ENCODE data around the gene LAMTOR5.

Gene LAMTOR5

DNA sequence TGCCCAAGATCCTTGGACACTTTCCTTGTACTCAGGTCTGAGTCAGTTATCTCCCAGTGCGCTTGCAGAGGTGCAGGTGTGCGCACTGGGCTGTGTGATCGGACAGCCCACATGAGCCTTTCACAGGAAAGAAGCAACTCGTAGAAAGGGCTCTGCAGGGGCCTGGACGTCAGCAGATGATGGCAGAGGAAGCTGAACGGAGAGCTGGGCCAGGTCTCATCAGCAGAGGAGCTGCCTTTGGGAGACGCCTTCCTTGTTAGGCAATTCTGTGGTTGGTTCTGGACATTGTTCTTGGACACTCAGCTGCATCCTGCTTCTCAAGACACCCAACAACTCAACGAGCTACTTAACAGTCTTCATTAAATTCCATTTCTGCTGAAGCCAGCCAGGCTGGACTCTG lies 36.0 kb upstream of the LAMTOR5 start:
- TF ChIP-seq TEAD4 (IDR thresholded peaks at IDR 0.05) (no peak), YY1 (IDR thresholded peaks at IDR 0.05; ENCODE audit: low read depth) (no peak), CREB1 (IDR thresholded peaks at IDR 0.05; ENCODE audit: low read depth) (no peak), FOXM1 (IDR thresholded peaks at IDR 0.05; ENCODE audit: borderline replicate concordance, low read depth) (no peak), NFIC (IDR thresholded peaks at IDR 0.05) (no peak), TAF1 (IDR thresholded peaks at IDR 0.05; ENCODE audit: low read depth) (no peak), RAD21 (IDR thresholded peaks at IDR 0.05; ENCODE audit: low read depth) (no peak), EGR1 (IDR thresholded peaks at IDR 0.05) (no peak), CEBPB (IDR thresholded peaks at IDR 0.05) (no peak), ZBTB7A (IDR thresholded peaks at IDR 0.05; ENCODE audit: low read depth) (no peak), EP300 (IDR thresholded peaks at IDR 0.05; ENCODE audit: borderline replicate concordance) (no peak), TCF12 (IDR thresholded peaks at IDR 0.05; ENCODE audit: low read depth) (no peak)
- TF ChIP-seq, protein P1, sequence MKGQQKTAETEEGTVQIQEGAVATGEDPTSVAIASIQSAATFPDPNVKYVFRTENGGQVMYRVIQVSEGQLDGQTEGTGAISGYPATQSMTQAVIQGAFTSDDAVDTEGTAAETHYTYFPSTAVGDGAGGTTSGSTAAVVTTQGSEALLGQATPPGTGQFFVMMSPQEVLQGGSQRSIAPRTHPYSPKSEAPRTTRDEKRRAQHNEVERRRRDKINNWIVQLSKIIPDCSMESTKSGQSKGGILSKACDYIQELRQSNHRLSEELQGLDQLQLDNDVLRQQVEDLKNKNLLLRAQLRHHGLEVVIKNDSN (IDR thresholded peaks at IDR 0.05): no peak
- TF ChIP-seq, protein P2, sequence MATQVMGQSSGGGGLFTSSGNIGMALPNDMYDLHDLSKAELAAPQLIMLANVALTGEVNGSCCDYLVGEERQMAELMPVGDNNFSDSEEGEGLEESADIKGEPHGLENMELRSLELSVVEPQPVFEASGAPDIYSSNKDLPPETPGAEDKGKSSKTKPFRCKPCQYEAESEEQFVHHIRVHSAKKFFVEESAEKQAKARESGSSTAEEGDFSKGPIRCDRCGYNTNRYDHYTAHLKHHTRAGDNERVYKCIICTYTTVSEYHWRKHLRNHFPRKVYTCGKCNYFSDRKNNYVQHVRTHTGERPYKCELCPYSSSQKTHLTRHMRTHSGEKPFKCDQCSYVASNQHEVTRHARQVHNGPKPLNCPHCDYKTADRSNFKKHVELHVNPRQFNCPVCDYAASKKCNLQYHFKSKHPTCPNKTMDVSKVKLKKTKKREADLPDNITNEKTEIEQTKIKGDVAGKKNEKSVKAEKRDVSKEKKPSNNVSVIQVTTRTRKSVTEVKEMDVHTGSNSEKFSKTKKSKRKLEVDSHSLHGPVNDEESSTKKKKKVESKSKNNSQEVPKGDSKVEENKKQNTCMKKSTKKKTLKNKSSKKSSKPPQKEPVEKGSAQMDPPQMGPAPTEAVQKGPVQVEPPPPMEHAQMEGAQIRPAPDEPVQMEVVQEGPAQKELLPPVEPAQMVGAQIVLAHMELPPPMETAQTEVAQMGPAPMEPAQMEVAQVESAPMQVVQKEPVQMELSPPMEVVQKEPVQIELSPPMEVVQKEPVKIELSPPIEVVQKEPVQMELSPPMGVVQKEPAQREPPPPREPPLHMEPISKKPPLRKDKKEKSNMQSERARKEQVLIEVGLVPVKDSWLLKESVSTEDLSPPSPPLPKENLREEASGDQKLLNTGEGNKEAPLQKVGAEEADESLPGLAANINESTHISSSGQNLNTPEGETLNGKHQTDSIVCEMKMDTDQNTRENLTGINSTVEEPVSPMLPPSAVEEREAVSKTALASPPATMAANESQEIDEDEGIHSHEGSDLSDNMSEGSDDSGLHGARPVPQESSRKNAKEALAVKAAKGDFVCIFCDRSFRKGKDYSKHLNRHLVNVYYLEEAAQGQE (IDR thresholded peaks at IDR 0.05; ENCODE audit: low read depth): no peak
- TF ChIP-seq, protein P3, sequence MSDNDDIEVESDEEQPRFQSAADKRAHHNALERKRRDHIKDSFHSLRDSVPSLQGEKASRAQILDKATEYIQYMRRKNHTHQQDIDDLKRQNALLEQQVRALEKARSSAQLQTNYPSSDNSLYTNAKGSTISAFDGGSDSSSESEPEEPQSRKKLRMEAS (IDR thresholded peaks at IDR 0.05): no peak

DNA sequence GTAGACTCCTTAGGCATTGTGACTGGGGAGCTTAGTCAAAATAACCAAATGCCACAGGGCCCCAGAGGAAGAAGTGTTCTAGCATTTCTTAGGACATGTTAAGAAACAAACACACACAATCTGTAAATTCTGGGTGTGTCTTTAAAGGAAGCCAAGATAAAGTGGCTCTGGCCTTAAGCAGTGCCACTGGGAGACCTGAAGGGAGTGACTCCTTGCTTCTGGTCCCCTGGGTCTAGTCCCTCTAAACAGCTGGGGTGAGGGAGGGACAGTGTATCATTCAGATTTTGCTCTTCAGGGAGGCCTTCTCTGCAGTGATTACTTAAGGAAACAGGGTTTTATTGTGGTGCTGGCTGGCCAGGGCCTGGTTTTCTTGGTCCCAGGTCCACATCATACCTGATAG lies 34.4 kb upstream of the LAMTOR5 start:
- TF ChIP-seq NFIC (IDR thresholded peaks at IDR 0.05) (no peak), EGR1 (IDR thresholded peaks at IDR 0.05) (no peak), TCF12 (IDR thresholded peaks at IDR 0.05; ENCODE audit: low read depth) (no peak), CREB1 (IDR thresholded peaks at IDR 0.05; ENCODE audit: low read depth) (no peak), CEBPB (IDR thresholded peaks at IDR 0.05) (no peak), ZBTB7A (IDR thresholded peaks at IDR 0.05; ENCODE audit: low read depth) (no peak), TEAD4 (IDR thresholded peaks at IDR 0.05) (no peak), YY1 (IDR thresholded peaks at IDR 0.05; ENCODE audit: low read depth) (no peak), TAF1 (IDR thresholded peaks at IDR 0.05; ENCODE audit: low read depth) (no peak), RAD21 (IDR thresholded peaks at IDR 0.05; ENCODE audit: low read depth) (no peak)
- TF ChIP-seq, protein P1 (IDR thresholded peaks at IDR 0.05): no peak
- TF ChIP-seq, protein P2 (IDR thresholded peaks at IDR 0.05; ENCODE audit: low read depth): no peak
- TF ChIP-seq, protein P3 (IDR thresholded peaks at IDR 0.05): no peak

DNA sequence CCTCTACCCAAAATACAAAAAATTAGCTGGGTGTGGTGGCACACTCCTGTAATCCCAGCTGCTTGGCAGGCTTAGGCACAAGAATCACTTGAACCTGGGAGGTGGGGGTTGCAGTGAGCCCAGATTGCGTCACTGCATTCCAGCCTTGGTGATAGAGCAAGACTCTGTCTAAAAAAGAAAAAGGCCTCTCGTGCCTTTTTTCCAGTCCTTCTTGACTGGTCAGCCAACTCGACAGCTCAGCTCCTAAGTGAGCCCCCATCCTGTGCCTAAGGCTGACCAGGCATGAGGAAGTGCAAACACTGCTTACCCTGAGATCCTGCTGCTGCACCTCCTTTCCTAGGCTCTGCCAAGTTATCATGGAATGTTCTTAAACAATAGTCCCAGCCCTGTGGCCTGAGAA lies 33.4 kb upstream of the LAMTOR5 start:
- TF ChIP-seq, protein P3 (IDR thresholded peaks at IDR 0.05): 0 out of 2 replicates have a peak, but pooled peaks have one; percentile 12
- 0 out of 2 replicates have a peak, but pooled peaks have one; percentile 32 for TF ChIP-seq FOXM1 (IDR thresholded peaks at IDR 0.05; ENCODE audit: borderline replicate concordance, low read depth)
- peak; percentile 92 for TF ChIP-seq CEBPB (IDR thresholded peaks at IDR 0.05)
- TF ChIP-seq TCF12 (IDR thresholded peaks at IDR 0.05; ENCODE audit: low read depth): peak; percentile 64
- TF ChIP-seq EGR1 (IDR thresholded peaks at IDR 0.05): no peak
- TF ChIP-seq EP300 (IDR thresholded peaks at IDR 0.05; ENCODE audit: borderline replicate concordance): peak; percentile 64
- TF ChIP-seq TEAD4 (IDR thresholded peaks at IDR 0.05): peak; percentile 84
- TF ChIP-seq, protein P1 (IDR thresholded peaks at IDR 0.05): no peak
- no peak for TF ChIP-seq TAF1 (IDR thresholded peaks at IDR 0.05; ENCODE audit: low read depth)
- TF ChIP-seq NFIC (IDR thresholded peaks at IDR 0.05): peak; percentile 42; the same call in 1 of the 2 replicates
- TF ChIP-seq YY1 (IDR thresholded peaks at IDR 0.05; ENCODE audit: low read depth): 0 out of 2 replicates have a peak, but pooled peaks have one; percentile 24
- TF ChIP-seq, protein P2 (IDR thresholded peaks at IDR 0.05; ENCODE audit: low read depth): no peak

Data from Ishikawa (cell line).